Gastrocnemius medialis (tissue), 4 donors: Measurements from ENCODE around the gene MARCHF11.

Experiments used
- CTCF ChIP-seq, 5 experiments: fragments of 450-650 bp in 3 of 5; fragments of 200-600 bp in 2 of 5; sonication (generic) in 2 of 5; IDR thresholded peaks in 4 of 5; conservative IDR thresholded peaks in 1 of 5; 1 replicate in 4 of 5; 2 replicates in 1 of 5; pipeline ENCODE4 v1.5.1; 2016 to 2019; ENCODE audit warnings: antibody characterized with exemption in 5 of 5, mild to moderate bottlenecking in 3 of 5, moderate library complexity in 3 of 5
- POLR2A ChIP-seq, 2 donors: fragments of 450-650 bp; IDR thresholded peaks; one replicate each; pipeline ENCODE4 v1.6.1; 2017; ENCODE audit warnings: antibody characterized with exemption in 2 of 2, mild to moderate bottlenecking in 2 of 2, moderate library complexity in 2 of 2

GRCh38 chr5:16066810-16067209 lies 112.8 kb downstream of the MARCHF11 start:
- TF ChIP-seq CTCF (IDR thresholded peaks at IDR 0.05 in 4 of 5, conservative IDR thresholded peaks at IDR 0.05 in 1 of 5): no peak
- TF ChIP-seq POLR2A (IDR thresholded peaks at IDR 0.05): no peak
